ENCODE measurements around the gene NMNAT2. TPM values are rescaled to one million over a fixed set of nuclear protein-coding genes. Genes with fewer than 3 reads are reported as not detected.
A peak's percentile ranks its signal among the peaks of the same experiment; 100 is the strongest.

The NMNAT2 gene
- total RNA-seq, 1 experiment from 2014 or later, result 11.4 TPM

- Histone ChIP-seq H3K56ac (ENCODE audit: insufficient read length, low read depth, low read length) (no peak overlapping the region), H3K4ac (ENCODE audit: low read depth, low read length) (no peak overlapping the region), H3K23ac (ENCODE audit: insufficient read length, low read depth, low read length) (no peak overlapping the region), H3K14ac (ENCODE audit: insufficient read depth, low read length) (no peak overlapping the region), H3K27me3 (ENCODE audit: insufficient read depth, low read length) (no peaks in the 10 kb centered on the region), H2BK5ac (ENCODE audit: insufficient read length, low read length) (no peak overlapping the region), H3K79me2 (ENCODE audit: insufficient read depth, low read length) (no peaks in the 10 kb centered on the region), H4K8ac (replicated peaks; ENCODE audit: insufficient read length, low read depth, low read length) (no peak overlapping the region), H3K23me2 (ENCODE audit: insufficient read length, low read depth, low read length, poor library complexity, severe bottlenecking) (no peaks in the 10 kb centered on the region), H4K20me1 (ENCODE audit: control insufficient read depth, insufficient read depth, insufficient read length) (no peaks in the 10 kb centered on the region), H3K18ac (ENCODE audit: insufficient read length, low read depth, low read length) (no peak overlapping the region), H3T11ph (ENCODE audit: low read length) (no peak overlapping the region), H3K9ac (ENCODE audit: extremely low read depth, insufficient read length, low read length) (no peak overlapping the region), H3K9me3 (ENCODE audit: control insufficient read depth, low read depth, low read length) (no peaks in the 10 kb centered on the region), H2BK12ac (ENCODE audit: insufficient read length, low read depth, low read length) (no peak overlapping the region), H2BK120ac (ENCODE audit: low read depth, low read length, poor library complexity, severe bottlenecking) (no peak overlapping the region), H4K5ac (ENCODE audit: insufficient read length, low read depth, low read length) (no peak overlapping the region), H3K4me1 (ENCODE audit: insufficient read depth, low read length) (no peaks in the 10 kb centered on the region), H2AFZ (ENCODE audit: low read length) (no peak overlapping the region), H2AK5ac (ENCODE audit: insufficient read length, low read length) (no peak overlapping the region), H3K79me1 (ENCODE audit: insufficient read depth, low read depth, low read length, poor library complexity, severe bottlenecking) (no peaks in the 10 kb centered on the region), H3K4me2 (ENCODE audit: insufficient read depth, insufficient read length, low read length) (no peak overlapping the region), H2BK20ac (ENCODE audit: low read depth, low read length, poor library complexity, severe bottlenecking) (no peak overlapping the region), H4K91ac (ENCODE audit: insufficient read length, low read depth, low read length) (no peak overlapping the region), H3K27ac (ENCODE audit: insufficient read length, low read depth, low read length) (no peak overlapping the region), H2BK15ac (ENCODE audit: low read depth, low read length) (no peak overlapping the region)
- peaks cover 18 to 29% (median 24%) of the 10 kb centered on the region in 3 experiments; a peak in 6 of 7 replicates for H3K36me3 Mint-ChIP-seq (ENCODE audit: insufficient read depth in 1 of 3, low read depth in 3 of 3)
- no CpG with 5 or more reads among the region's 12 CpGs for WGBS (ENCODE audit: extremely low coverage, insufficient read length, low lambda C conversion rate)
- H3K27me3 Mint-ChIP-seq (ENCODE audit: low read depth), result no peaks in the 10 kb centered on the region
- DNase-seq, result peak; percentile 17
- H3K27ac Mint-ChIP-seq, result no peak overlapping the region
- H3K4me1 Mint-ChIP-seq, result peaks cover 3 to 12% of the 10 kb centered on the region in 2 experiments; a peak in 2 of 4 replicates
- no peak overlapping the region for H3K4me3 Mint-ChIP-seq
- peaks cover 5 to 11% of the 10 kb centered on the region in 2 experiments; a peak in 3 of 5 replicates for H3K9me3 Mint-ChIP-seq
- no peak for TF ChIP-seq CTCF (conservative IDR thresholded peaks at IDR 0.05)
Observed at GRCh38 chr1:183251101-183251958, 166.8 kb downstream of the NMNAT2 start.
